Subcutaneous abdominal adipose tissue (tissue), 5 donors: ENCODE measurements around the gene PON1.

ENCODE experiments used
- H3K27ac ChIP-seq: one replicate; pipeline ENCODE4 v1.7.0; 2013; ENCODE audit warnings: low read depth, mild to moderate bottlenecking, inconsistent platforms, low read length, moderate library complexity
- H3K27me3 ChIP-seq, 5 donors: one replicate each; pipeline ENCODE4 v1.7.0; 2013; ENCODE audit warnings: low read length in 5 of 5, inconsistent platforms in 1 of 5; ENCODE audit not compliant: control insufficient read depth in 5 of 5, insufficient read depth in 4 of 5
- H3K36me3 ChIP-seq, 5 donors: one replicate each; pipeline ENCODE4 v1.7.0; 2013; ENCODE audit warnings: low read length in 5 of 5; ENCODE audit not compliant: control insufficient read depth in 5 of 5, insufficient read depth in 5 of 5
- H3K4me1 ChIP-seq, 5 donors: one replicate each; pipeline ENCODE4 v1.7.0; 2013; ENCODE audit warnings: low read length in 5 of 5, mild to moderate bottlenecking in 3 of 5, moderate library complexity in 1 of 5; ENCODE audit not compliant: control insufficient read depth in 5 of 5, insufficient read depth in 5 of 5
- H3K4me3 ChIP-seq, 5 donors: one replicate each; pipeline ENCODE4 v1.7.0; 2013; ENCODE audit warnings: low read length in 5 of 5, low read depth in 1 of 5
- H3K9ac ChIP-seq, 5 donors: one replicate each; pipeline ENCODE4 v1.7.0; 2013; ENCODE audit warnings: low read length in 5 of 5, mild to moderate bottlenecking in 4 of 5, moderate library complexity in 3 of 5
- H3K9me3 ChIP-seq, 5 donors: one replicate each; pipeline ENCODE4 v1.7.0; 2013; ENCODE audit warnings: low read length in 5 of 5; ENCODE audit not compliant: control insufficient read depth in 5 of 5
- donor health status: healthy.
- donor health status: healthy.
- donor health status: healthy.
- donor health status: healthy.
- donor health status: healthy.

PON1 gene

GRCh38 chr7:95265634-95266033 lies 58.7 kb downstream of the PON1 start:
- Histone ChIP-seq H3K4me1 (no peaks in the 10 kb centered on the region), H3K4me3 (no peak overlapping the region), H3K9me3 (no peaks in the 10 kb centered on the region), H3K9ac (no peak overlapping the region), H3K27ac (no peak overlapping the region), H3K36me3 (peaks cover 0 to 8% (median 0%) of the 10 kb centered on the region in 5 donors), H3K27me3 (no peaks in the 10 kb centered on the region)

GRCh38 chr7:95264363-95264891 lies 59.9 kb downstream of the PON1 start:
- no peak overlapping the region for H3K4me3 ChIP-seq
- H3K27me3 ChIP-seq, result no peaks in the 10 kb centered on the region
- H3K4me1 ChIP-seq, result no peaks in the 10 kb centered on the region
- no peak overlapping the region for H3K9ac ChIP-seq
- H3K27ac ChIP-seq, result no peak overlapping the region
- no peaks in the 10 kb centered on the region for H3K9me3 ChIP-seq
- H3K36me3 ChIP-seq, result peaks cover 0 to 8% (median 0%) of the 10 kb centered on the region in 5 donors

GRCh38 chr7:95263785-95264362 lies 60.5 kb downstream of the PON1 start:
- Histone ChIP-seq H3K9ac (no peak overlapping the region), H3K4me3 (no peak overlapping the region), H3K36me3 (peaks cover 0 to 7% (median 0%) of the 10 kb centered on the region in 5 donors), H3K9me3 (no peaks in the 10 kb centered on the region), H3K27me3 (no peaks in the 10 kb centered on the region), H3K4me1 (no peaks in the 10 kb centered on the region), H3K27ac (no peak overlapping the region)

- H3K27me3 ChIP-seq, result no peaks in the 10 kb centered on the region
- no peak overlapping the region for H3K4me3 ChIP-seq
- no peaks in the 10 kb centered on the region for H3K9me3 ChIP-seq
- H3K36me3 ChIP-seq, result no peaks in the 10 kb centered on the region
- H3K4me1 ChIP-seq, result no peaks in the 10 kb centered on the region
- H3K27ac ChIP-seq, result no peak overlapping the region
- no peak overlapping the region for H3K9ac ChIP-seq
Measured at GRCh38 chr7:95262875-95263274, 61.5 kb downstream of the PON1 start.

GRCh38 chr7:95261895-95262415 lies 62.4 kb downstream of the PON1 start:
- no peak overlapping the region for H3K27ac ChIP-seq
- no peak overlapping the region for H3K4me3 ChIP-seq
- H3K9ac ChIP-seq, result no peak overlapping the region
- H3K27me3 ChIP-seq, result no peaks in the 10 kb centered on the region
- H3K36me3 ChIP-seq, result no peaks in the 10 kb centered on the region
- no peaks in the 10 kb centered on the region for H3K9me3 ChIP-seq
- H3K4me1 ChIP-seq, result no peaks in the 10 kb centered on the region

GRCh38 chr7:95255691-95256090 lies 68.6 kb downstream of the PON1 start:
- peaks cover 0 to 5% (median 0%) of the 10 kb centered on the region in 5 donors for H3K36me3 ChIP-seq

GRCh38 chr7:95253986-95254385 lies 70.3 kb downstream of the PON1 start:
- Histone ChIP-seq H3K4me1 (no peaks in the 10 kb centered on the region), H3K9me3 (no peaks in the 10 kb centered on the region), H3K27me3 (no peaks in the 10 kb centered on the region), H3K4me3 (no peak overlapping the region), H3K9ac (no peak overlapping the region), H3K27ac (no peak overlapping the region), H3K36me3 (peaks cover 0 to 5% (median 0%) of the 10 kb centered on the region in 5 donors)

More at GRCh38 chr7:95255691-95256090, 68.6 kb downstream of the PON1 start:
- H3K9ac ChIP-seq, result no peak overlapping the region
- H3K4me1 ChIP-seq, result no peaks in the 10 kb centered on the region
- H3K27ac ChIP-seq, result no peak overlapping the region
- H3K27me3 ChIP-seq, result no peaks in the 10 kb centered on the region
- no peak overlapping the region for H3K4me3 ChIP-seq
- H3K9me3 ChIP-seq, result no peaks in the 10 kb centered on the region

GRCh38 chr7:95251966-95252365 lies 72.4 kb downstream of the PON1 start:
- H3K9me3 ChIP-seq, result no peaks in the 10 kb centered on the region
- H3K4me3 ChIP-seq, result no peak overlapping the region

GRCh38 chr7:95250571-95250970 lies 73.8 kb downstream of the PON1 start:
- Histone ChIP-seq H3K27ac (no peak overlapping the region), H3K4me1 (peaks cover 0 to 7% (median 5%) of the 10 kb centered on the region in 5 donors), H3K4me3 (no peak overlapping the region), H3K36me3 (peaks cover 0 to 5% (median 0%) of the 10 kb centered on the region in 5 donors), H3K9ac (no peak overlapping the region), H3K27me3 (no peaks in the 10 kb centered on the region), H3K9me3 (no peaks in the 10 kb centered on the region)

More at GRCh38 chr7:95251966-95252365, 72.4 kb downstream of the PON1 start:
- Histone ChIP-seq H3K4me1 (peaks cover 0 to 3% (median 0%) of the 10 kb centered on the region in 5 donors), H3K27me3 (no peaks in the 10 kb centered on the region), H3K9ac (no peak overlapping the region), H3K36me3 (peaks cover 0 to 5% (median 0%) of the 10 kb centered on the region in 5 donors), H3K27ac (no peak overlapping the region)
